ENCODE measurements around the gene ATP8A1. TPM values are rescaled to one million over a fixed set of nuclear protein-coding genes. Genes with fewer than 3 reads are reported as not detected.
A peak's percentile ranks its signal among the peaks of the same experiment; 100 is the strongest.

ATP8A1 gene
- total RNA-seq, 4 donors from 2014 or later = 23.8 to 74.2 (median 31.1) TPM

GRCh38 chr4:42398871-42399331 is 258.0 kb downstream of the ATP8A1 start:
- no peak for ATAC-seq
- in situ Hi-C loops (cut with MboI; ENCODE audit: low sequenced_read_pairs in 4 of 4) = no loop called here

GRCh38 chr4:42398171-42398870 is 258.6 kb downstream of the ATP8A1 start:
- Histone ChIP-seq H3K27me3 (peaks cover 41 to 71% (median 43%) of the 10 kb centered on the region in 3 donors), H3K36me3 (no peaks in the 10 kb centered on the region), H3K4me3 (peak overlapping the region; percentile 57 to 86 (median 60)), H3K27ac (no peak overlapping the region), H3K9me3 (no peaks in the 10 kb centered on the region), H3K4me1 (peaks cover 6 to 28% of the 10 kb centered on the region in 2 donors)
- peak in 1 of 5 experiments; percentile 18 for TF ChIP-seq CTCF (IDR thresholded peaks at IDR 0.05 in 4 of 5, conservative IDR thresholded peaks at IDR 0.05 in 1 of 5)
- no peak for TF ChIP-seq POLR2A (IDR thresholded peaks at IDR 0.05)
- intact Hi-C loops (cut with DNase I; ENCODE audit: low total_unique reads) = no loop called here
- ATAC-seq (peak in 1 of 2 donors; percentile 13), DNase-seq (no peak)
- in situ Hi-C loops (cut with MboI; ENCODE audit: low sequenced_read_pairs in 4 of 4) = no loop called here

More at GRCh38 chr4:42398871-42399331, 258.0 kb downstream of the ATP8A1 start:
- TF ChIP-seq POLR2A (IDR thresholded peaks at IDR 0.05) = no peak
- TF ChIP-seq CTCF (IDR thresholded peaks at IDR 0.05 in 4 of 5, conservative IDR thresholded peaks at IDR 0.05 in 1 of 5) = no peak
- no peaks in the 10 kb centered on the region for H3K9me3 ChIP-seq
- peaks cover 6 to 28% of the 10 kb centered on the region in 2 donors for H3K4me1 ChIP-seq
- peak overlapping the region; percentile 57 to 86 (median 60) for H3K4me3 ChIP-seq
- no peak overlapping the region for H3K27ac ChIP-seq
- DNase-seq = no peak
- H3K36me3 ChIP-seq = no peaks in the 10 kb centered on the region
- H3K27me3 ChIP-seq = peaks cover 41 to 71% (median 43%) of the 10 kb centered on the region in 3 donors
- intact Hi-C loops (cut with DNase I; ENCODE audit: low total_unique reads) = no loop called here

- ATAC-seq (peak in 1 of 2 donors; percentile 22), DNase-seq (no peak)
- no peaks in the 10 kb centered on the region for H3K36me3 ChIP-seq
- H3K27ac ChIP-seq = peak overlapping the region in 2 of 4 donors; percentile 13 to 43
- peak overlapping the region; percentile 57 to 86 (median 60) for H3K4me3 ChIP-seq
- H3K27me3 ChIP-seq = peaks cover 41 to 71% (median 43%) of the 10 kb centered on the region in 3 donors
- TF ChIP-seq CTCF (IDR thresholded peaks at IDR 0.05 in 4 of 5, conservative IDR thresholded peaks at IDR 0.05 in 1 of 5) (no peak), POLR2A (IDR thresholded peaks at IDR 0.05) (no peak)
- H3K9me3 ChIP-seq = no peaks in the 10 kb centered on the region
- in situ Hi-C loops (cut with MboI; ENCODE audit: low sequenced_read_pairs in 4 of 4) (no loop called here), intact Hi-C loops (cut with DNase I; ENCODE audit: low total_unique reads) (no loop called here)
- H3K4me1 ChIP-seq = peaks cover 6 to 28% of the 10 kb centered on the region in 2 donors
Measured at GRCh38 chr4:42397635-42398170, 259.2 kb downstream of the ATP8A1 start.

GRCh38 chr4:42396752-42397634 is 259.9 kb downstream of the ATP8A1 start, which contains the start of gene SHISA3:
Gene SHISA3 (plus strand): TSS chr4:42397488. CDS start chr4:42398057, 569 bp downstream.
- Histone ChIP-seq H3K27me3 (peaks cover 41 to 64% (median 43%) of the 10 kb centered on the region in 3 donors), H3K4me3 (peak within 1 kb of the TSS; percentile 57 to 86 (median 60)), H3K4me1 (peaks cover 6 to 28% of the 10 kb centered on the region in 2 donors), H3K9me3 (no peaks in the 10 kb centered on the region), H3K27ac (peak within 1 kb of the TSS in 2 of 4 donors; percentile 13 to 43), H3K36me3 (no peaks in the 10 kb centered on the region)
- in situ Hi-C loops (cut with MboI; ENCODE audit: low sequenced_read_pairs in 4 of 4) (no loop called here), intact Hi-C loops (cut with DNase I; ENCODE audit: low total_unique reads) (no loop called here)
- peak in 1 of 2 donors; percentile 29 for ATAC-seq
- peak in 1 of 2 donors; percentile 5 for DNase-seq
- no peak for TF ChIP-seq POLR2A (IDR thresholded peaks at IDR 0.05)

Data from gastrocnemius medialis (tissue), 4 donors.